Karpas-422 (cell line): ENCODE results near the gene HOXC9. TPM values are rescaled to one million over a fixed set of nuclear protein-coding genes. Genes with fewer than 3 reads are reported as not detected.

ENCODE experiments used
- DNase-seq: peaks from one replicate; pipeline ENCODE4 v3.0.0-alpha.2; 2015
- H2AFZ ChIP-seq: fragments of 200-600 bp; sonication (generic); 2 replicates; pipeline ENCODE4 v1.6.1; 2014; ENCODE audit warnings: antibody characterized with exemption, low read length, mixed read lengths
- H3K27ac ChIP-seq: fragments of 200-600 bp; sonication (generic); 2 replicates; pipeline ENCODE4 v1.5.1; 2014; ENCODE audit warnings: mild to moderate bottlenecking, low read length, moderate library complexity
- H3K27me3 ChIP-seq: fragments of 200-600 bp; sonication (generic); 2 replicates; pipeline ENCODE4 v1.6.1; 2014; ENCODE audit warnings: low read length, mixed read lengths
- H3K36me3 ChIP-seq: fragments of 200-600 bp; sonication (generic); 2 replicates; pipeline ENCODE4 v1.6.1; 2014; ENCODE audit warnings: low read length, mixed read lengths; ENCODE audit not compliant: insufficient read depth
- H3K4me1 ChIP-seq: fragments of 200-600 bp; sonication (generic); 2 replicates; pipeline ENCODE4 v1.6.1; 2014; ENCODE audit warnings: mild to moderate bottlenecking, low read length, mixed read lengths
- H3K4me2 ChIP-seq: fragments of 200-600 bp; sonication (generic); 2 replicates; pipeline ENCODE4 v1.6.1; 2014; ENCODE audit warnings: low read length, low read depth, mild to moderate bottlenecking; ENCODE audit not compliant: poor library complexity, severe bottlenecking
- H3K4me3 ChIP-seq: fragments of 200-600 bp; sonication (generic); 2 replicates; pipeline ENCODE4 v1.5.1; 2014; ENCODE audit warnings: mild to moderate bottlenecking, antibody characterized with exemption, low read length, mixed read lengths
- H3K79me2 ChIP-seq: fragments of 200-600 bp; sonication (generic); 2 replicates; pipeline ENCODE4 v1.6.1; 2014; ENCODE audit warnings: mild to moderate bottlenecking, low read length, mixed read lengths
- H3K9ac ChIP-seq: fragments of 200-600 bp; sonication (generic); 2 replicates; pipeline ENCODE4 v1.6.0; 2014; ENCODE audit warnings: low read length
- H3K9me2 ChIP-seq: fragments of 200-600 bp; sonication (generic), shearing (Covaris generic); replicated peaks from 2 replicates; pipeline ENCODE4 v1.6.0; 2014; ENCODE audit warnings: mild to moderate bottlenecking, low read length, moderate library complexity; ENCODE audit not compliant: insufficient read depth
- H3K9me3 ChIP-seq: fragments of 300-700, 200-600 bp; sonication (generic); 2 replicates; pipeline ENCODE4 v1.6.1; 2014; ENCODE audit warnings: low read length, mixed read lengths
- H4K20me1 ChIP-seq: fragments of 200-600 bp; sonication (generic); 2 replicates; pipeline ENCODE4 v1.6.1; 2014; ENCODE audit warnings: mild to moderate bottlenecking, antibody characterized with exemption, low read length, low read depth; ENCODE audit not compliant: insufficient read depth
- total RNA-seq: library from RNA; depleted of rRNA; stranded (reverse); fragments of >200 nt; shearing (Covaris generic); gene quantifications from 2 replicates; pipeline ENCODE4 v1.2.3, GENCODE V29; 2014; ENCODE audit warnings: low replicate concordance

HOXC9 gene
- total RNA-seq, 1 experiment from 2014 or later: not detected

GRCh38 chr12:53966385-53967133 is 33.4 kb upstream of the HOXC9 start:
- no peaks in the 10 kb centered on the region for H3K9me3 ChIP-seq
- H3K36me3 ChIP-seq: no peaks in the 10 kb centered on the region
- H3K9ac ChIP-seq: no peak overlapping the region
- H3K9me2 ChIP-seq: no peaks in the 10 kb centered on the region
- H3K4me3 ChIP-seq: no peak overlapping the region
- H4K20me1 ChIP-seq: no peaks in the 10 kb centered on the region; the same call in 1 of the 2 replicates
- no peaks in the 10 kb centered on the region for H3K27me3 ChIP-seq
- H3K79me2 ChIP-seq: no peaks in the 10 kb centered on the region
- H3K27ac ChIP-seq: no peak overlapping the region
- peaks cover 11% of the 10 kb centered on the region for H3K4me1 ChIP-seq
- no peak overlapping the region for H2AFZ ChIP-seq
- no peak overlapping the region for H3K4me2 ChIP-seq
- DNase-seq: no peak

- H3K9ac ChIP-seq: no peak overlapping the region
- no peak overlapping the region for H3K4me2 ChIP-seq
- no peak overlapping the region for H2AFZ ChIP-seq
- H3K4me1 ChIP-seq: peaks cover 11% of the 10 kb centered on the region
- H3K27me3 ChIP-seq: no peaks in the 10 kb centered on the region
- DNase-seq: no peak
- H3K79me2 ChIP-seq: no peaks in the 10 kb centered on the region
- no peaks in the 10 kb centered on the region for H3K36me3 ChIP-seq
- H3K9me2 ChIP-seq: no peaks in the 10 kb centered on the region
- H3K27ac ChIP-seq: no peak overlapping the region
- H4K20me1 ChIP-seq: no peaks in the 10 kb centered on the region
- H3K9me3 ChIP-seq: no peaks in the 10 kb centered on the region
- H3K4me3 ChIP-seq: no peak overlapping the region
Measured at GRCh38 chr12:53967421-53967925, 32.5 kb upstream of the HOXC9 start.

- H3K36me3 ChIP-seq: no peaks in the 10 kb centered on the region
- no peak overlapping the region for H3K27ac ChIP-seq
- H4K20me1 ChIP-seq: no peaks in the 10 kb centered on the region
- H3K79me2 ChIP-seq: no peaks in the 10 kb centered on the region
- H3K9me3 ChIP-seq: no peaks in the 10 kb centered on the region
- no peak overlapping the region for H3K4me2 ChIP-seq
- DNase-seq: no peak
- H3K27me3 ChIP-seq: no peaks in the 10 kb centered on the region
- H3K4me1 ChIP-seq: peaks cover 11% of the 10 kb centered on the region
- H3K9ac ChIP-seq: no peak overlapping the region
- no peak overlapping the region for H3K4me3 ChIP-seq
- H3K9me2 ChIP-seq: no peaks in the 10 kb centered on the region
- H2AFZ ChIP-seq: no peak overlapping the region
Measured at GRCh38 chr12:53968214-53969127, 31.5 kb upstream of the HOXC9 start.

- no peak overlapping the region for H3K9ac ChIP-seq
- H3K4me2 ChIP-seq: no peak overlapping the region
- H3K79me2 ChIP-seq: no peaks in the 10 kb centered on the region
- no peak overlapping the region for H3K4me3 ChIP-seq
- H4K20me1 ChIP-seq: no peaks in the 10 kb centered on the region
- no peak overlapping the region for H3K27ac ChIP-seq
- H2AFZ ChIP-seq: no peak overlapping the region
- peaks cover 16% of the 10 kb centered on the region for H3K4me1 ChIP-seq
- no peak for DNase-seq
- H3K27me3 ChIP-seq: no peaks in the 10 kb centered on the region
- no peaks in the 10 kb centered on the region for H3K9me2 ChIP-seq
- H3K9me3 ChIP-seq: no peaks in the 10 kb centered on the region
- H3K36me3 ChIP-seq: no peaks in the 10 kb centered on the region
Measured at GRCh38 chr12:53969588-53970259, 30.2 kb upstream of the HOXC9 start.

GRCh38 chr12:53970451-53970850 is 29.5 kb upstream of the HOXC9 start:
- no peaks in the 10 kb centered on the region for H3K9me3 ChIP-seq

GRCh38 chr12:53971129-53971528 is 28.8 kb upstream of the HOXC9 start:
- Histone ChIP-seq H3K4me2 (no peak overlapping the region), H3K27ac (no peak overlapping the region), H3K4me1 (peaks cover 18% of the 10 kb centered on the region), H3K4me3 (no peak overlapping the region), H3K27me3 (no peaks in the 10 kb centered on the region), H3K9me3 (no peaks in the 10 kb centered on the region), H4K20me1 (no peaks in the 10 kb centered on the region), H3K79me2 (no peaks in the 10 kb centered on the region), H3K9ac (no peak overlapping the region), H3K36me3 (no peaks in the 10 kb centered on the region), H3K9me2 (no peaks in the 10 kb centered on the region), H2AFZ (no peak overlapping the region)
- no peak for DNase-seq

More at GRCh38 chr12:53970451-53970850, 29.5 kb upstream of the HOXC9 start:
- no peak overlapping the region for H3K4me2 ChIP-seq
- H3K27me3 ChIP-seq: no peaks in the 10 kb centered on the region
- no peaks in the 10 kb centered on the region for H3K79me2 ChIP-seq
- H3K4me3 ChIP-seq: no peak overlapping the region
- peaks cover 17% of the 10 kb centered on the region for H3K4me1 ChIP-seq
- no peaks in the 10 kb centered on the region for H3K36me3 ChIP-seq
- H3K9ac ChIP-seq: no peak overlapping the region
- H2AFZ ChIP-seq: no peak overlapping the region
- H3K9me2 ChIP-seq: no peaks in the 10 kb centered on the region
- no peaks in the 10 kb centered on the region for H4K20me1 ChIP-seq
- H3K27ac ChIP-seq: no peak overlapping the region
- DNase-seq: no peak

GRCh38 chr12:53971686-53972085 is 28.3 kb upstream of the HOXC9 start:
- Histone ChIP-seq H3K36me3 (no peaks in the 10 kb centered on the region), H3K27me3 (no peaks in the 10 kb centered on the region), H3K79me2 (no peaks in the 10 kb centered on the region), H3K27ac (no peak overlapping the region), H3K9ac (no peak overlapping the region), H3K9me2 (no peaks in the 10 kb centered on the region), H4K20me1 (no peaks in the 10 kb centered on the region), H3K4me3 (no peak overlapping the region), H3K9me3 (no peaks in the 10 kb centered on the region), H3K4me1 (peaks cover 18% of the 10 kb centered on the region), H2AFZ (no peak overlapping the region), H3K4me2 (no peak overlapping the region)
- DNase-seq: no peak
